Stimulated activated CD4-positive, alpha-beta T cell treated with anti-CD3 and anti-CD28 coated beads, Interleukin-1b, Interleukin-23, amount 100 ng/mL, for 48 hours (primary cell): Measurements from ENCODE around the gene SLC9A9.

Experiments used
- DNase-seq: peaks from one replicate; pipeline ENCODE4 v3.0.0-alpha.2; 2020

SLC9A9 gene

DNA sequence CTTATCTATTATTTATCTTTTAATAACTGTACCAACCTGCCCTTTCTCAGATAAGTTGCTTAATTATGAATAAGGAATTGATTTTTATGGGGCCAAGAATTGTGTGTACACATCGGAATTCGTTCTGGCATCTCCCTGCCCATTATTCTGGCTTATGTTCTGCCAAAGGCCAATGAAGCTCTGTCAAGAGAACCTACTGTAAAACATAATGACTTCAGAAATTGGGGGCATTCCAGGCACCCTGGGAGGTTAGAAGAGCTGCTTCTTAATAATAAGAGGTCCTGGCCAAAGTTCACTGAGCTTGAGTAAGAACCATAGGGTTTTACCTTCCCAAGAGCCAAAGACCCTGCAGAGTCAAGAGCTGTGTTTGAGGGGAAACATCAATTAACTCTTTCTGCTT is 261.7 kb downstream of the SLC9A9 start:
- DNase-seq = no peak

- no peak for DNase-seq
Measured at GRCh38 chr3:143585720-143586456, 262.4 kb downstream of the SLC9A9 start.

- DNase-seq = no peak
Measured at GRCh38 chr3:143584474-143584873, 263.8 kb downstream of the SLC9A9 start.

DNA sequence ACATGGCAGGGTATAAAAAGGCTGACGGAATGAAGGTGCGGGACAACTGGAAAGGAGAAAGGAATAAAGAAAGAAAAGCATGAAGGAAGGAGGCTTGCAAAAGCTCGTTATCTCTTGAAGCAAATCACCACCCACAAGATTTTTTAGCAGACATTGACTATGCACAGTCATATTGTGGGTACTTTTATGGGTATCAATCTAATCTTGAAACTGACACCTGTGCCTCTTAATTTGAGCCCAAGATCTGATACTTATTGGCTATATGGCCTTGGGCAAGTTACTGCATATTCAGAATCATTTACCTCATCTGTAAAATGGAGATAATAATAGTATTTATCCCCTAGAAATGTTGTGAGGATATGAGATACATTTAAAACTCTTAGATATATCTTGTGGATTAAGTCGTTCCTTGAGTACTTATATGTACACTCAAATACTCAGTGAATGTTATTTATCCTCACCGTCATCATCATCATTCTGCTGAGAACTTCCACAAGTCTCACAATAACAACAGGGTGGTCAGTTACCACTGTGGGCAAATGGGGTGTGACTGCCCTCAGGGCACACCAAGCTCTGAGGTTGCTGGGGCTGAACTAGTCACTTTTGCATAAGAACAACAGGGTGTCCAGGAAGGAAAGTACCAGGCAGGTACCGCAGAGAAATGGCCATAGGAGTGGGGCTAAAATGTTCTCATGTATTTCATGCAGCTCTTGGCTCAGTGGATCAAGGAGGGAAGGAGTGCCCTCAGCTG is 266.1 kb downstream of the SLC9A9 start:
- DNase-seq = no peak

GRCh38 chr3:143578810-143579435 is 269.3 kb downstream of the SLC9A9 start:
- no peak for DNase-seq

DNA sequence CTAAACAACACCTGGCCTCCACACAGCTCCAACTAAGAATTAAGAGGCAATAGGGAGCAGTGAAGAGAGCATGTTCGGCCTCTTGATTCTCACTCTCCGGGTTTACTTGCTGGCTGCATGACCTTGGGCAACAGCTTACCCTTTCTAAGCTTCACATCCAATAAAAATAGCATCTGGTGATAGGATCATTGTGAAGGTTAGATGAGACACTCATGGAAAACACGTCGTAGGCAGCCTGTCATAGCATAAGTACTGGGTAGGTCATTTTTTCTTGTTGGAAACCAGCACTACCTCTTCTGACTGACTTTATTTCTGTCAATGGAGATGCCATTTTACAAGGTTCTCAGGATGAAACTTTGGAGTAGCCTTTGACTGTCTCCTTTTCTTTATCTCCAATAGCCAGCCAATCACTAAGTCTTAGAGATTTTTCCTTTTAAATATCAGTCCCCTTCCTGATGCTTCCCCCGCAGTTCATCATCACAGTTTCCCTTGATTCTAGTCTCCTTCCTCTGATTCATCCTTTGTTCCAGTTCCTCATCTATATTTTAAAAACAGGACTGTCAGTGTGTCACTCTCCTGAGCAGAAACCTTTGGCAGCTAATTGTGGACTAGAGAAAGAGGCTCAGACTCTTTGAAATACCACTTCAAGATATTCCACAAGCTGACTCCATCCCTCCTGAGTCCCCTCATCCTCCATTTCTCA is 271.5 kb downstream of the SLC9A9 start:
- no peak for DNase-seq

GRCh38 chr3:143574933-143575332 is 273.3 kb downstream of the SLC9A9 start:
- DNase-seq = no peak

DNA sequence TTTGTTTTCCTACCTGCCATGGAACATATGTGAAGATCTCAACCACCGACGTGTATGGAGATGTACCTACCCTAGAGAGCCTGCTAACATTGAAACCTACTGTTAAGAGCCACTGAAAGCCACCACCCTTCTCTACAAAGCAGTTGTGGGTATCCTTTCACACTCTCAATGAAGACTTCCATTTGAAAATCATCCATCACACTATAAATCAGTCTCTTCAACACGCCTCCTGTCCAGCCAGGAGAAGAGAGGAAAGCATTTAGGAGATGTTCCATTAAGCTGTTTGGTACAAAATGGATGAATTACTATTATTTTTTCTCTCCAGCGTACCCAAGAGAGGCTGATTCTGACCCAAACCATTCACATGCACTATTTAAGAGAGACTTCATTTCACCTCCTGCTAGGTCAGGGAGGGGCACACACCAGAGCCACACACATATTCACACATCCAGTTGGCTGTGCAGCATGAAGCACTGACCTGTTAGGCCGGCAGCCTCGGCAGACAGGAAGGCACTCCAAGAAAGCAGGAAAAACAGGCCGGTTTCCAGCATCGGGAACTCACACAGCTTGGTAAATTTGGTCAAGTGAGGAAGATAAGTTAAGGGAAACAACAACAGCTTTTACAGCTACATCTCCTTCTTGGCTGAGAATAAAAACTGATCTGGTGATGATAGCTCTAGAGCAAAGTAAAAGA is 274.5 kb downstream of the SLC9A9 start:
- no peak for DNase-seq

DNA sequence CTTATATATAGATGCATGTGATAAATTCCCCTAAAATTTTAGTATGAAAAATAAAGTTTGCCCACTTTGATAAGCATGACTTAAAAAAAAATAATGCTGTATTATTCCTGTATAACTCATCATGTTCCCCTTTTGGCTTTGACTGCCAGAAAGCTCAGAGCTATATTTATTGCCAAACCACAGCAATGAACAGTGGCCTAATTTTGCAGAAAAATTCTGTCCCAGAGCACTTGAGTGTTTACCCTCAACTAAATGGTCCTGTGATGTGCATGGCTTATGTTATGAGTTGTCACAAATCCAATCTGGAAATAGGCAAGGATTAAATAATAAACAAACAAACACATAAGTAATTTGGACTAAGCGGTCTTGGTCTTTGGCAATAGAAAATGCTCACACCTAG is 276.7 kb downstream of the SLC9A9 start:
- DNase-seq = no peak

- no peak for DNase-seq
Measured at GRCh38 chr3:143567823-143568222, 280.4 kb downstream of the SLC9A9 start.

DNA sequence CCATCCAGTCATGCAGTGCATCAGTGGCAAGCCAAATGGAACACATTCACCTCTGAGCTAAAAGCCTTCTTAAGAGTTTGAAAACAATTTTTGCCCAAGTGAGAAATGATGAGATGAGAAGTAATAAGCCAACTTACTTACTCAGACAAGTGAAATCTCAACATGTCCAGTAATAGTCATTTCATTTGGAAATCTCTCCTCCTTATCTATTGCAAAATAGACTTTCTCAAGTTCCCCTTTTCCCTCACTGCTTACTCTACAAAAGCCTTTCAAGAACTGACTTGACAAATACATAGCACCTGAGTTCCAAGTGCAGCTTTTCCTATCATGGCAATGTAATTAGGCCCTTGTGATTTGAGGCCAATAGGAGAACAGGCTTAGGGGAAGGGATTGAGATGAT is 282.3 kb downstream of the SLC9A9 start:
- DNase-seq = no peak

GRCh38 chr3:143563786-143564185 is 284.5 kb downstream of the SLC9A9 start:
- no peak for DNase-seq

DNA sequence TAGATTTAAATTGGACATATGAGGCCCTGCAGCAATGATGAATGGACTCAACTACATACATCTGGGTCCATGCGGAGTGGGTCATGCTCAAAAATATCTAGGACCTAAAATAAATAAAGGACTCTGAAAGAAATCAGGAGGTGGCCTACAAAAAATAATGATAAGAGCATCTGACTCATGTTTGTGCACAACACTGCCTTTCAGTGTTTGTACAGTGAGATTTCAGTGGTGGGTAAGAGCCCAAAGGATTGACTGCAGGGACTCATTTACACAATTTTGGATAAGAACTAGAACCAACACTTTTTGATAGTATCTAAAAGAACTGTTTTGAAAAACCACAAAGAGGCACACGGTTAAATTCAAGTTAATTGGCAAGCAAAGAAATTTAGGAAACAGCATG is 285.5 kb downstream of the SLC9A9 start:
- no peak for DNase-seq

GRCh38 chr3:143559296-143559695 is 289.0 kb downstream of the SLC9A9 start:
- no peak for DNase-seq

- no peak for DNase-seq
Measured at GRCh38 chr3:143552851-143553250, 295.4 kb downstream of the SLC9A9 start.

DNA sequence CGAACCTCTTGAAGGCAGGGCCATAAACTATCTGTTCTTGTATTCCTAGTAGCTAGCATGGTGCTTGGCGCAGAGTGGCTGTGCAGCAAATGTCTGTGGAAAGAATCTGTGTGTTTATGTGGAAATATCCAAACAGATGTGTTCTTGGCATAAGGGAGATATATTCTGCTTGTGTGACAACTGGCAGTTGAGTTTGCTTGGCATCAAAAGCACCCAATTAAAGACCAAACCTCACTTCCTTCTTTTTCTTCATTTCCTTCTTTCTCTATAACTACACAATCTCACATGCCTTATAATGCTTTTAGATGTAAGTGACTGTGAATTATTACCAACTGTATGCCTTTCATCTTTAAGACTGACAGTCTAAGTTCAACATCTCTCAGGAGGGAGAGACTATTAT is 296.5 kb downstream of the SLC9A9 start:
- DNase-seq = no peak

DNA sequence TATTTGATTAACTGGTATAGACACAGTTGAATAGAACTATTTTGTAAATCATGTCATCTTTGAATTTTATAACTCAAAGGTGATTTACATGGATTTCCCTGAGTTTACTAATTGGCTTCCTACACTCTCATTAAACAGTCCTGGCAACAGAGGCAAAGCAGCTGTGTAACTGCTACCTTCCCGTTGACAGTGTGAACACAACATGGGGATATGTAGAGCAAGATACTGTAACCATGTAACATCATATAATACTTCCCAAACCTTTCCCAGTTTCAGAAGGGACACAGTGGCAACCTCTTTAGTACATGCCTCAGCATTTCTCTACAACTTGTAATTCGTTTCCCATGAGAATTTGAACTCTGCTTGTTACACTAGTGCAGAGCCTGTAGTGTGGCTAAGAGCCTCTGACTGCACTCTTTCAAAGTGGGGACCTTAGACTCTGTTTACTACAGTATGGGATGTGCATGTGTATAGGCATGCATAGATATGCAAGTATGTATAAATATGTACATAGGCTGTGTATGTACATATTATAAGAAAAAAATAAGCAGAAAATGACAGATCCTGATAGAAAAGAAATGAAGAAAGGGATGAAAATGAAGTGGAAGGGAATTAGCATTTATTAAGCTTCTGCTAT is 299.3 kb downstream of the SLC9A9 start:
- DNase-seq = no peak

GRCh38 chr3:143548393-143548792 is 299.9 kb downstream of the SLC9A9 start:
- DNase-seq = no peak

DNA sequence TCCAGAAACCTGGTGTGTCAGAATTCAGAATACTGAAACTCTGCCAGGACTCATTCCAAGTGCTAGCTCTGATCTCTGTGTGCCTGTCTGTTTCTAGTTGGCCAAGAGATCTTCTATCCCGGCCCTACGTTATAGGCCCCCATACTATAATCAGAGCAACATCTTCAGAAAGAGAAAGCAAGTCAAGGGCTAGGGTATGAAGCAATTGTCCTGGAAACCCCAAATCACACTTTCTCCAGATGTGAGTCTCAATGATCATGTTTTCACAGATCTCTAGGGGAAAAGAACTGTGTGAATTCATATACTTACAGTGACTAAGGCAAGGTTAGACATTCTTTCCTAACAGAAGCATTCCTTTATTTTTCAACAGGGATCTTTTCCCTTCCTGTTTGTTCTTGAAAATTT is 309.7 kb downstream of the SLC9A9 start:
- no peak for DNase-seq

DNA sequence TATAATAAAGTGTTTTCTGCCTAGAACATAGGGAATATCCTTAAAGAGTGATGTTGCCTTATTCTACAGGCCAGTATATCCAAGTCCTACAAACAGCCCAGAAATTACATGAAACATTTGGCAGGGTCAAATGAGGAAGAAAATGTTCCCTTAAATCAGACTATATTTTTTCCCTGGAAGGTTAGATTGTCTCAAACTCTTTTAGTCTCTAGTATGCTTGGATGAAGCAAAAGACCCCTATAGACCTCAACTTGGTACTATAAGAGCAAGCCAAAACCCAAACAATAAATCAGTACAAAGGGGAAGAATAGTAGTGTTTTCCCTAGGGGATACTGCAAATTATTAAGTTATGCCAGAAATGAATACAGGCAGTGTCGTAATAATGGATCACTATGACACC is 310.2 kb downstream of the SLC9A9 start:
- no peak for DNase-seq

- no peak for DNase-seq
Measured at GRCh38 chr3:143536817-143537535, 311.3 kb downstream of the SLC9A9 start.
